H1 (cell line): ENCODE measurements around the gene STIL. TPM values are rescaled to one million over a fixed set of nuclear protein-coding genes. Genes with fewer than 3 reads are reported as not detected.

Experiments used
- CTCF ChIA-PET: fragments of 300-600 bp; sonication (Branson Sonifier 250); formaldehyde crosslinking; loops from one replicate; lab custom pipeline; 2021; ENCODE audit not compliant: partially characterized antibody; lab: Charles Lee
- POLR2A ChIA-PET: fragments of 300-600 bp; sonication (Branson Sonifier 250); formaldehyde crosslinking; loops from one replicate; lab custom pipeline; 2021; ENCODE audit warnings: inconsistent platforms; ENCODE audit not compliant: partially characterized antibody; lab: Charles Lee
- DNase-seq, 2 experiments: peaks; one replicate each; pipeline versions ENCODE4 v3.0.0 to v3.0.0-alpha.2; 2010 to 2022; ENCODE audit warnings: low spot score in 2 of 2, low read depth in 1 of 2, mixed read lengths in 1 of 2
- FAIRE-seq: peaks from 2 replicates; lab custom pipeline; 2011; peaks lifted over from hg19 to GRCh38; lab: Jason Lieb, UNC
- H2AFZ ChIP-seq: 2 replicates; pipeline ENCODE4 v1.8.1; 2012; ENCODE audit warnings: low read length, inconsistent platforms
- H2AK5ac ChIP-seq: 2 replicates; pipeline ENCODE4 v1.6.1; 2013; ENCODE audit warnings: low read depth, low read length
- H2BK120ac ChIP-seq: replicated peaks from 2 replicates; pipeline ENCODE3; 2013; ENCODE audit warnings: low read depth, low read length, inconsistent platforms
- H2BK12ac ChIP-seq: 2 replicates; pipeline ENCODE4 v1.6.1; 2013; ENCODE audit warnings: low read depth, low read length
- H2BK15ac ChIP-seq: 2 replicates; pipeline ENCODE4 v1.6.1; 2013; ENCODE audit warnings: low read length
- H2BK20ac ChIP-seq: 2 replicates; pipeline ENCODE4 v1.6.1; 2013; ENCODE audit warnings: low read length
- H2BK5ac ChIP-seq: 2 replicates; pipeline ENCODE4 v1.6.1; 2013; ENCODE audit warnings: low read depth, low read length
- H3K14ac ChIP-seq: 2 replicates; pipeline ENCODE4 v1.6.1; 2013; ENCODE audit warnings: inconsistent platforms; ENCODE audit not compliant: insufficient read length
- H3K18ac ChIP-seq: 2 replicates; pipeline ENCODE4 v1.6.1; 2013; ENCODE audit warnings: low read length; ENCODE audit errors: extremely low read depth
- H3K23ac ChIP-seq: 2 replicates; pipeline ENCODE4 v1.6.1; 2013; ENCODE audit warnings: inconsistent platforms; ENCODE audit not compliant: insufficient read length
- H3K23me2 ChIP-seq: 2 replicates; pipeline ENCODE4 v1.6.1; 2013; ENCODE audit warnings: low read depth, low read length
- H3K27ac ChIP-seq: 2 replicates; pipeline ENCODE4 v1.6.1; 2011; ENCODE audit warnings: low read depth, low read length, inconsistent platforms
- H3K27me3 ChIP-seq, 4 experiments: replicated peaks in 1 of 4; 1 replicate in 1 of 4; 2 replicates in 3 of 4; pipeline versions ENCODE4 v1.6.1 to v1.8.1; 2011 to 2013; ENCODE audit warnings: low read length in 3 of 4, mild to moderate bottlenecking in 3 of 4, inconsistent platforms in 2 of 4, mixed read lengths in 2 of 4, moderate library complexity in 1 of 4; ENCODE audit not compliant: control insufficient read depth in 3 of 4, insufficient read depth in 3 of 4; ENCODE audit errors: extremely low read depth in 1 of 4
- H3K36me3 ChIP-seq, 4 experiments: 2 replicates each; pipeline versions ENCODE4 v1.6.1 to v1.8.1; 2011 to 2013; ENCODE audit warnings: mild to moderate bottlenecking in 4 of 4, low read length in 3 of 4, moderate library complexity in 2 of 4, control low read depth in 1 of 4, inconsistent platforms in 1 of 4; ENCODE audit not compliant: insufficient read depth in 4 of 4, control insufficient read depth in 2 of 4
- H3K4ac ChIP-seq: replicated peaks from 2 replicates; pipeline ENCODE3; 2013; ENCODE audit warnings: low read length, low read depth, mixed read lengths, inconsistent platforms; ENCODE audit not compliant: insufficient read length
- H3K4me1 ChIP-seq, 4 experiments: replicated peaks in 1 of 4; 1 replicate in 1 of 4; 2 replicates in 3 of 4; pipeline versions ENCODE4 v1.6.1 to v1.8.1; 2011 to 2013; ENCODE audit warnings: low read length in 3 of 4, inconsistent platforms in 2 of 4, mixed read lengths in 1 of 4; ENCODE audit not compliant: insufficient read depth in 4 of 4, control insufficient read depth in 3 of 4
- H3K4me2 ChIP-seq, 2 experiments: 2 replicates each; pipeline versions ENCODE4 v1.6.1 to v1.8.1; 2011 to 2013; ENCODE audit warnings: low read depth in 2 of 2, low read length in 2 of 2, control low read depth in 1 of 2, inconsistent platforms in 1 of 2, mild to moderate bottlenecking in 1 of 2; ENCODE audit not compliant: insufficient read depth in 1 of 2
- H3K4me3 ChIP-seq, 4 experiments: fragments of 200-600, 300-600 bp in 1 of 4; sonication (generic), shearing (Covaris generic), sonication (Bioruptor Twin) in 1 of 4; 2 replicates each; pipeline versions ENCODE4 v1.5.1 to v1.8.1; 2011 to 2016; ENCODE audit warnings: low read length in 4 of 4, low read depth in 3 of 4, control low read depth in 2 of 4, inconsistent platforms in 2 of 4, mild to moderate bottlenecking in 2 of 4, mixed read lengths in 1 of 4, moderate library complexity in 1 of 4; ENCODE audit not compliant: insufficient read depth in 2 of 4; ENCODE audit errors: extremely low read depth in 1 of 4
- H3K56ac ChIP-seq: replicated peaks from 2 replicates; pipeline ENCODE3; 2013; ENCODE audit warnings: low read depth, mild to moderate bottlenecking, mixed read lengths, low read length, inconsistent platforms; ENCODE audit not compliant: insufficient read length
- H3K79me1 ChIP-seq: 2 replicates; pipeline ENCODE4 v1.6.1; 2013; ENCODE audit warnings: low read depth, low read length, control low read depth
- H3K79me2 ChIP-seq, 2 experiments: 2 replicates each; pipeline versions ENCODE4 v1.6.1 to v1.8.1; 2012 to 2013; ENCODE audit warnings: low read length in 2 of 2, mild to moderate bottlenecking in 2 of 2, inconsistent platforms in 1 of 2; ENCODE audit not compliant: insufficient read depth in 2 of 2, control insufficient read depth in 1 of 2
- H3K9ac ChIP-seq, 4 experiments: replicated peaks in 1 of 4; 1 replicate in 1 of 4; 2 replicates in 3 of 4; pipeline versions ENCODE4 v1.6.1 to v1.8.1; 2011 to 2013; ENCODE audit warnings: low read depth in 3 of 4, low read length in 3 of 4, control low read depth in 2 of 4, mild to moderate bottlenecking in 2 of 4, moderate library complexity in 2 of 4, inconsistent platforms in 1 of 4; ENCODE audit errors: extremely low read depth in 1 of 4
- H3K9me3 ChIP-seq, 2 experiments: 2 replicates each; pipeline versions ENCODE4 v1.6.1 to v1.8.1; 2012 to 2013; ENCODE audit warnings: mild to moderate bottlenecking in 2 of 2, moderate library complexity in 2 of 2, control low read depth in 1 of 2, inconsistent platforms in 1 of 2, low read depth in 1 of 2, low read length in 1 of 2, mixed read lengths in 1 of 2; ENCODE audit not compliant: insufficient read depth in 2 of 2
- H4K20me1 ChIP-seq, 2 experiments: replicated peaks in 1 of 2; 2 replicates each; pipeline versions ENCODE3 to v1.8.1; 2011 to 2013; ENCODE audit warnings: inconsistent platforms in 2 of 2, low read length in 2 of 2, mild to moderate bottlenecking in 1 of 2; ENCODE audit not compliant: insufficient read depth in 2 of 2, control insufficient read depth in 1 of 2
- H4K5ac ChIP-seq: 2 replicates; pipeline ENCODE4 v1.6.1; 2013; ENCODE audit warnings: low read length, low read depth, mixed read lengths, inconsistent platforms; ENCODE audit not compliant: insufficient read length
- H4K8ac ChIP-seq: 2 replicates; pipeline ENCODE4 v1.8.0; 2013; ENCODE audit warnings: mild to moderate bottlenecking, moderate library complexity, low read length, inconsistent platforms; ENCODE audit not compliant: insufficient read depth; ENCODE audit errors: extremely low read depth
- H4K91ac ChIP-seq: replicated peaks from 2 replicates; pipeline ENCODE3; 2013; ENCODE audit warnings: low read length, mixed read lengths, inconsistent platforms; ENCODE audit not compliant: insufficient read length
- CBX5 ChIP-seq: fragments of 300-800, 300-1000 bp; sonication (generic); IDR thresholded peaks from 2 replicates; pipeline ENCODE4 v1.7.1; 2016; ENCODE audit warnings: antibody characterized with exemption, low read length, low read depth
- CHD1 ChIP-seq: IDR thresholded peaks from 2 replicates; pipeline ENCODE4 v1.6.1; 2012; ENCODE audit warnings: low read depth, low read length, improper control_type of control experiment
- HDAC2 ChIP-seq, 2 experiments: fragments of 300-600 bp in 1 of 2; sonication (generic) in 1 of 2; IDR thresholded peaks; 2 replicates each; pipeline ENCODE4 v1.6.1; 2011 to 2012; ENCODE audit warnings: low read depth in 2 of 2, low read length in 2 of 2, mild to moderate bottlenecking in 2 of 2, moderate library complexity in 2 of 2, borderline replicate concordance in 1 of 2, inconsistent platforms in 1 of 2
- JUN ChIP-seq: IDR thresholded peaks from 2 replicates; pipeline ENCODE4 v1.6.1; 2011; ENCODE audit warnings: low read depth, mild to moderate bottlenecking, improper control_type of control experiment, low read length
- NANOG ChIP-seq: IDR thresholded peaks from 2 replicates; pipeline ENCODE4 v1.6.1; 2011; ENCODE audit warnings: low read length, low read depth, mild to moderate bottlenecking, inconsistent platforms; ENCODE audit not compliant: insufficient read depth, poor library complexity, severe bottlenecking
- RBBP5 ChIP-seq: IDR thresholded peaks from 2 replicates; pipeline ENCODE4 v1.7.1; 2012; ENCODE audit warnings: low read depth, mild to moderate bottlenecking, inconsistent platforms, low read length, moderate library complexity, borderline replicate concordance
- ZNF274 ChIP-seq: IDR thresholded peaks from 2 replicates; pipeline ENCODE4 v1.7.0; 2012; ENCODE audit warnings: low read length, borderline replicate concordance; ENCODE audit errors: extremely low read depth
- WGBS, 2 experiments: shearing (Covaris generic) in 1 of 2; methylation state at CpG; one replicate each; pipeline versions ENCODE4 v1.1.6 to v1.1.7; 2013 to 2015; ENCODE audit warnings: low lambda C conversion rate in 2 of 2, mixed read lengths in 2 of 2, inconsistent platforms in 1 of 2, low coverage in 1 of 2, missing lambda C conversion rate in 1 of 2; ENCODE audit not compliant: insufficient replicate concordance in 2 of 2, insufficient coverage in 1 of 2, insufficient read length in 1 of 2; ENCODE audit errors: extremely low coverage in 1 of 2, missing lambda C conversion rate in 1 of 2; 5-methylcytosine and 5-hydroxymethylcytosine counted together
- polyA plus RNA-seq, 7 experiments: library from polyadenylated mRNA; depleted of rRNA in 3 of 7; stranded (reverse) in 5 of 7; unstranded in 2 of 7; fragments of >200 nt in 5 of 7; fragments of 200-250 nt in 2 of 7; gene quantifications; 1 replicate in 5 of 7; 2 replicates in 1 of 7; 4 replicates in 1 of 7; pipeline versions ENCODE4 v1.2.1 to v1.2.3, GENCODE V29; 2011 to 2013; ENCODE audit warnings: missing spikeins in 2 of 7, mixed read lengths in 2 of 7
- total RNA-seq: library from RNA; stranded (reverse); fragmentation: NEBNext Ultra II Directional; extraction: Animal tissue kit (Norgen Biotek cat#: 25700); gene quantifications from 2 replicates; pipeline ENCODE4 v1.2.1, GENCODE V29; 2021

STIL gene
- total and polyA plus RNA-seq, 2 of the 8 experiments (the other 6 are each of a cell fraction or from before 2014, with no cell fraction given) = 13.6 to 25.1 TPM

GRCh38 chr1:47244339-47244862 is 69.5 kb downstream of the STIL start:
- H3K4ac ChIP-seq = no peak overlapping the region
- H3K23ac ChIP-seq = no peak overlapping the region
- H4K91ac ChIP-seq = no peak overlapping the region
- H3K4me1 ChIP-seq = peaks cover 0 to 5% (median 0%) of the 10 kb centered on the region in 4 experiments; a peak in 2 of 7 replicates
- H4K8ac ChIP-seq = no peak overlapping the region
- H3K27ac ChIP-seq = no peak overlapping the region
- H3K18ac ChIP-seq = no peak overlapping the region
- H3K79me1 ChIP-seq = no peaks in the 10 kb centered on the region
- no peaks in the 10 kb centered on the region for H3K23me2 ChIP-seq
- no peaks in the 10 kb centered on the region for H4K20me1 ChIP-seq
- no peak overlapping the region for H3K14ac ChIP-seq
- no peak overlapping the region for H3K4me2 ChIP-seq
- no peaks in the 10 kb centered on the region for H3K36me3 ChIP-seq
- no peak overlapping the region for H3K9ac ChIP-seq
- CTCF ChIA-PET = interaction anchor here (0.8 to 2.5 kb wide), 7 partner anchors 18 to 79 kb away, joined by 3 to 5 read pairs (median 4); partner anchors contain the start of gene PDZK1IP1
- no peak overlapping the region for H2BK12ac ChIP-seq
- no peak overlapping the region for H2BK20ac ChIP-seq
- H2BK120ac ChIP-seq = no peak overlapping the region
- no peak overlapping the region for H2BK15ac ChIP-seq
- H2AK5ac ChIP-seq = no peak overlapping the region
- POLR2A ChIA-PET = no interaction called here
- H3K4me3 ChIP-seq = no peak overlapping the region
- no peak overlapping the region for H2BK5ac ChIP-seq
- no peak overlapping the region for H3K56ac ChIP-seq
- H2AFZ ChIP-seq = no peak overlapping the region
- TF ChIP-seq HDAC2 (IDR thresholded peaks at IDR 0.05; ENCODE audit: borderline replicate concordance in 1 of 2, low read depth in 2 of 2, low read length in 2 of 2) (no peak), CBX5 (no peak), CHD1 (no peak), JUN (no peak), RBBP5 (no peak), NANOG (no peak), ZNF274 (no peak)
- 80% methylated on average over 3 of the region's 3 CpGs; no CpG with 5 or more reads in 1 of the 2 experiments for WGBS, 2 experiments
- DNase-seq (no peak), FAIRE-seq (no peak)
- H3K79me2 ChIP-seq = no peaks in the 10 kb centered on the region
- no peaks in the 10 kb centered on the region for H3K9me3 ChIP-seq
- no peak overlapping the region for H4K5ac ChIP-seq
- no peaks in the 10 kb centered on the region; a peak in 1 of 7 replicates for H3K27me3 ChIP-seq
